ENCODE data around the gene CTSG. TPM values are rescaled to one million over a fixed set of nuclear protein-coding genes. Genes with fewer than 3 reads are reported as not detected.
"Not testable (repeated sequence)": the region's sequence is repeated elsewhere in the genome, so short reads cannot be mapped to it uniquely, and the experiment has no call there.

CTSG gene
- total RNA-seq, 1 experiment from 2014 or later = not detected

GRCh38 chr14:24549064-24549463 lies 27.0 kb downstream of the CTSG start:
- not testable (repeated sequence) for DNase-seq (ENCODE audit: extremely low read depth, low read depth)

DNA sequence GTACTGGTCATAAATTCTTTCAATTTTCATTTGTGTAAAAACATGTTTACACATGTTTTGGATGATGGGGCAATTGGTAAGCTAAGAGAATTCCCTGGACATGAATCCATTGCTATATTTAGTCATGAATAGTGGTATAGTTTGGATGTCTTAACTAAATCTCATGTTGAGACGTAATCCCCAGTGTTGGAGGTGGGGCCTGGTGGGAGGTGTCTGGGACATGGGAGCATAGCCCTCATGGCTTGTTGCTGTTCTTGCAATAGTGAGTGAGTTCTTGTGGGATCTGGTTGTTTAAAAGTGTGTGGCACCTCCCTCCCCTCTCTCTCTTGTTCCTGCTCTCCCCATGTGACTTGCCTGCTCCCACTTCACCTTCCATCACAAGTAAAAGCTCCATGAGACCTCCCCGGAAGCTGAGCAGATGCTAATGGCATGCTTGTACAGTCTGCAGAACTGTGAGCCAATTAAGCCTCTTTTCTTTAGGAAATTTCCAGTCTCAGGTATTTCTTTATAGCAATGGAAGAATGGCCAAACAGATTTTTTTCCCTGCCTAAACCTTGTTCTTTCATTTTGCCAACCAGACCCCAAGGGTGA lies 33.6 kb downstream of the CTSG start:
- DNase-seq (ENCODE audit: extremely low read depth, low read depth) = no peak

DNA sequence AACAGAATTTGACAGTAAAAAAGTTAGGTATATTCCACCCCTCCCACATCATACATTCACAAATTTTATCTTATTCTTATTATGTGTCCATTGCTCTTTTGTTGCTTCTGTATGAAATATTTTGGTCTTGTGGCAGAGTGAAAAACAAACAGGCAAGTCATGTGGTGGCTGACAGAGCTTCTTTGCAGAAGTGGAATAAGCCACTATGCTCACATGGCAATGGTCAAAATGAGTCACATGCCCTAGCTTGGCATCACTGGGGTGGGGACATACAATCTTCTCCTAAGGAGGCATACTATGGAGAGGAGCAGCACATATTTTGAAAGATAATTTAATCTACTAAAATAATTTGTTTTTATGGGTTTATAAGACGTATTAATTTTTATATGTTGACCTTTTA lies 40.3 kb downstream of the CTSG start:
- DNase-seq (ENCODE audit: extremely low read depth, low read depth) = no peak

DNA sequence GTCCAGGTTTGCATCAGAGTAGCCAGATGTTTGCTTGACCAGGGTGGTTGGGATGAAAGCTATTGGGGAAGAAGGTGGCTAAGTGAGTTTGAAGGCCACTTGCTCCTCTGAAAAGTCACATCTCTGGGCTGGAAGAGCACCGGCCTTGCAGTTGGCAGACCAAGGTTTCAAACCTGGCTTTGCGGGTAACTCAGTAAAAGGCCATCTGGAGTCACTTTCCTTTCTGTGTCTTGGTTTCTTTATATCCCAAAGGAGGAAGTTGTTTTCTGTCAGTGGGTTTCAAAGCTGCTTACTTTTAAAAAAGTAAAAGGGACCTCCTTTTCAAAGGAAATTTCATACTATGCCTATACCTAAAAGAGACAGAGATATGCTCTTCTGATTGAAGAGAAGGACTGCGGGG lies 41.8 kb downstream of the CTSG start:
- DNase-seq (ENCODE audit: extremely low read depth, low read depth) = no peak

GRCh38 chr14:24525877-24526620 lies 50.0 kb downstream of the CTSG start:
- not testable (repeated sequence) for DNase-seq (ENCODE audit: extremely low read depth, low read depth)

Other genes with a start within 250 kb of the CTSG start
- gene ADCY4, start 241.2 kb downstream of the CTSG start, total RNA-seq (2014; rRNA removed; shearing (Covaris generic)) = 0.40 TPM in 1 of 2 replicates, not detected in the other
- gene RIPK3, start 236.3 kb downstream of the CTSG start, total RNA-seq (2014; rRNA removed; shearing (Covaris generic)) = not detected in 2 replicates
- gene NFATC4, start 208.1 kb downstream of the CTSG start, total RNA-seq (2014; rRNA removed; shearing (Covaris generic)) = 17.7 and 23.6 TPM in 2 replicates
- 0.12 and 0.17 TPM in 2 replicates for gene NYNRIN, start 177.2 kb downstream of the CTSG start, total RNA-seq (2014; rRNA removed; shearing (Covaris generic))
- 1.1 and 1.2 TPM in 2 replicates for gene CBLN3, start 146.6 kb downstream of the CTSG start, total RNA-seq (2014; rRNA removed; shearing (Covaris generic))
- gene KHNYN, start 146.3 kb downstream of the CTSG start, total RNA-seq (2014; rRNA removed; shearing (Covaris generic)) = 51.1 and 58.3 TPM in 2 replicates
- 22.6 and 24.7 TPM in 2 replicates for gene SDR39U1, start 133.5 kb downstream of the CTSG start, total RNA-seq (2014; rRNA removed; shearing (Covaris generic))
- gene CMA1, start 68.0 kb downstream of the CTSG start, total RNA-seq (2014; rRNA removed; shearing (Covaris generic)) = not detected in 2 replicates
- gene GZMH, start 33.4 kb upstream of the CTSG start, total RNA-seq (2014; rRNA removed; shearing (Covaris generic)) = not detected in 2 replicates
- gene GZMB, start 57.9 kb upstream of the CTSG start, total RNA-seq (2014; rRNA removed; shearing (Covaris generic)) = not detected in 2 replicates